NB4 (cell line): ENCODE measurements around the gene STUM.

ENCODE experiments used
- POLR2A ChIP-seq: IDR thresholded peaks from 2 replicates; pipeline ENCODE4 v1.6.1; 2011; ENCODE audit warnings: mild to moderate bottlenecking; ENCODE audit not compliant: insufficient read length; ENCODE audit errors: extremely low read depth
- TF ChIP-seq, protein P1 (sequence below): IDR thresholded peaks from one replicate; pipeline ENCODE4 v1.5.1; 2012; ENCODE audit warnings: low read depth, low read length
- TF ChIP-seq, protein P2 (sequence below): IDR thresholded peaks from 2 replicates; pipeline ENCODE4 v1.6.1; 2011; ENCODE audit warnings: low read depth, low read length

DNA sequence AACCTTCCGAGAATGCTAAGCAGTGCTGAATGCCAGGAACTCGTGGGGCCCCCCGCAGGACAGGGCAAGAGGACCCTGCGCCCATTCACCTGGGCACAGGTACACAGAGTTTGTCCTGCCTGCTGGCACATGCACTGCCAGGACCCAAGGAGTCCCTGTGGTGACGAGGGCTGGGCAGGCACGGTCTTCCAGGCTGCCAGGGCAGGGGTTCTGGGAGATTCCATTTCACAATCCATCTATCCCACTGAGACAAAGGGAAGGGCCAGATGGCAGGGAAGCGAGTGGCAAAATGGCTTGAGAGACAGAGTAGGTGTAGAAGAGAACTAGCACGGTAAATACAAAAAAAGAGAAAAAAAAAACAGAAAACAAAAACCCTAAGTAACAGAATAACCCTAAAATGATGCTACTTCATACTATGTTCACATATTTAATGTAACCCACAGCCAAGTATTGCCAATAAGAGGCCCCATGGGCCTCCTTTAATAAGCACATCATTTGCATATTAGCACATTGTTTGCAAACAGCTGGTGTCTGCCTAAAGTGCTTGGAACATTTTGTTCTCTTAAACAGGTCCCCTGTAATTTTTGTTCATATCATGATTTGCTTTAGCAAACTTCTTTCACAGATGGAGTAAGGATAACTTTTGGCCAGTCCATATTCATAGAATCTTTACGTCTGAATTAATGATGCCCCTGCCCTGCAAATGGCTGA lies 83.8 kb downstream of the STUM start:
- TF ChIP-seq, protein P1, sequence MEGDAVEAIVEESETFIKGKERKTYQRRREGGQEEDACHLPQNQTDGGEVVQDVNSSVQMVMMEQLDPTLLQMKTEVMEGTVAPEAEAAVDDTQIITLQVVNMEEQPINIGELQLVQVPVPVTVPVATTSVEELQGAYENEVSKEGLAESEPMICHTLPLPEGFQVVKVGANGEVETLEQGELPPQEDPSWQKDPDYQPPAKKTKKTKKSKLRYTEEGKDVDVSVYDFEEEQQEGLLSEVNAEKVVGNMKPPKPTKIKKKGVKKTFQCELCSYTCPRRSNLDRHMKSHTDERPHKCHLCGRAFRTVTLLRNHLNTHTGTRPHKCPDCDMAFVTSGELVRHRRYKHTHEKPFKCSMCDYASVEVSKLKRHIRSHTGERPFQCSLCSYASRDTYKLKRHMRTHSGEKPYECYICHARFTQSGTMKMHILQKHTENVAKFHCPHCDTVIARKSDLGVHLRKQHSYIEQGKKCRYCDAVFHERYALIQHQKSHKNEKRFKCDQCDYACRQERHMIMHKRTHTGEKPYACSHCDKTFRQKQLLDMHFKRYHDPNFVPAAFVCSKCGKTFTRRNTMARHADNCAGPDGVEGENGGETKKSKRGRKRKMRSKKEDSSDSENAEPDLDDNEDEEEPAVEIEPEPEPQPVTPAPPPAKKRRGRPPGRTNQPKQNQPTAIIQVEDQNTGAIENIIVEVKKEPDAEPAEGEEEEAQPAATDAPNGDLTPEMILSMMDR, result no peak
- no peak for TF ChIP-seq POLR2A
- TF ChIP-seq, protein P2, sequence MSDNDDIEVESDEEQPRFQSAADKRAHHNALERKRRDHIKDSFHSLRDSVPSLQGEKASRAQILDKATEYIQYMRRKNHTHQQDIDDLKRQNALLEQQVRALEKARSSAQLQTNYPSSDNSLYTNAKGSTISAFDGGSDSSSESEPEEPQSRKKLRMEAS, result no peak
